ENCODE results near the gene WDFY3.
"Not testable (repeated sequence)": the region's sequence is repeated elsewhere in the genome, so short reads cannot be mapped to it uniquely, and the experiment has no call there.

The WDFY3 gene

GRCh38 chr4:84837751-84838150 is 128.7 kb downstream of the WDFY3 start:
- TF ChIP-seq CTCF (conservative IDR thresholded peaks at IDR 0.05; ENCODE audit: low read depth, low read length): no peak
- no peak overlapping the region for H3K4me3 ChIP-seq (ENCODE audit: low read depth, low read length)
- DNase-seq (ENCODE audit: low read depth): no peak

- H3K4me3 ChIP-seq (ENCODE audit: low read depth, low read length); DNase-seq (ENCODE audit: low read depth): not testable (repeated sequence)
Observed at GRCh38 chr4:84829633-84830032, 136.9 kb downstream of the WDFY3 start.

- TF ChIP-seq CTCF (conservative IDR thresholded peaks at IDR 0.05; ENCODE audit: low read depth, low read length): no peak
- no peak overlapping the region for H3K4me3 ChIP-seq (ENCODE audit: low read depth, low read length)
- DNase-seq (ENCODE audit: low read depth): no peak
Observed at GRCh38 chr4:84826681-84827080, 139.8 kb downstream of the WDFY3 start.

- no peak for TF ChIP-seq CTCF (conservative IDR thresholded peaks at IDR 0.05; ENCODE audit: low read depth, low read length)
- no peak overlapping the region for H3K4me3 ChIP-seq (ENCODE audit: low read depth, low read length)
- DNase-seq (ENCODE audit: low read depth): no peak
Observed at GRCh38 chr4:84825701-84826341, 140.7 kb downstream of the WDFY3 start.

GRCh38 chr4:84821064-84821463 is 145.4 kb downstream of the WDFY3 start:
- DNase-seq (ENCODE audit: low read depth): no peak
- no peak overlapping the region for H3K4me3 ChIP-seq (ENCODE audit: low read depth, low read length)
- TF ChIP-seq CTCF (conservative IDR thresholded peaks at IDR 0.05; ENCODE audit: low read depth, low read length): no peak

GRCh38 chr4:84814094-84814750 is 152.3 kb downstream of the WDFY3 start:
- no peak overlapping the region for H3K4me3 ChIP-seq (ENCODE audit: low read depth, low read length)
- peak; percentile 94 for DNase-seq (ENCODE audit: low read depth)
- TF ChIP-seq CTCF (conservative IDR thresholded peaks at IDR 0.05; ENCODE audit: low read depth, low read length): no peak

- TF ChIP-seq CTCF (conservative IDR thresholded peaks at IDR 0.05; ENCODE audit: low read depth, low read length): no peak
Observed at GRCh38 chr4:84809946-84810345, 156.5 kb downstream of the WDFY3 start.

More at GRCh38 chr4:84809946-84810345, 156.5 kb downstream of the WDFY3 start:
- H3K4me3 ChIP-seq (ENCODE audit: low read depth, low read length): no peak overlapping the region
- no peak for DNase-seq (ENCODE audit: low read depth)

All from choroid plexus epithelial cell (primary cell).